ENCODE data around the gene PIWIL1.

- TF ChIP-seq POLR2AphosphoS5 (IDR thresholded peaks at IDR 0.05; ENCODE audit: low read depth, low read length), result no peak
- TF ChIP-seq REST (IDR thresholded peaks at IDR 0.05; ENCODE audit: insufficient read depth in 1 of 2, low read depth in 2 of 2, low read length in 2 of 2), result no peak
- TF ChIP-seq TAF1 (IDR thresholded peaks at IDR 0.05; ENCODE audit: borderline replicate concordance, insufficient read depth, low read length), result no peak
These were observed 15.4 kb upstream of the PIWIL1 start for GRCh38 chr12:130322263-130322662.
